Caco-2 (cell line): ENCODE results near the gene SRPRB. TPM values are rescaled to one million over a fixed set of nuclear protein-coding genes. Genes with fewer than 3 reads are reported as not detected.

Experiments used
- BruUV-seq: library from RNA; stranded (reverse); fragments of 400-500 nt; replicated peaks from 2 replicates; lab custom pipeline; 2021; lab: Mats Ljungman, UMichigan
- CTCF ChIA-PET: fragments of 300-600 bp; sonication (Branson Sonifier 250); formaldehyde crosslinking; loops from one replicate; lab custom pipeline; 2022; ENCODE audit warnings: antibody characterized with exemption; lab: Charles Lee
- POLR2A ChIA-PET: fragments of 300-600 bp; sonication (Branson Sonifier 250); formaldehyde crosslinking; loops from one replicate; lab custom pipeline; 2022; ENCODE audit warnings: antibody characterized with exemption; lab: Charles Lee
- DNase-seq, 2 experiments: peaks; one replicate each; pipeline versions ENCODE4 v3.0.0 to v3.0.0-alpha.2; 2020 to 2022
- H3K27me3 ChIP-seq: replicated peaks from 2 replicates; pipeline ENCODE4 v1.6.0; 2011; ENCODE audit warnings: low read length; ENCODE audit not compliant: control insufficient read depth, insufficient read depth
- H3K36me3 ChIP-seq: 2 replicates; pipeline ENCODE4 v1.5.1; 2011; ENCODE audit warnings: low read length; ENCODE audit not compliant: control insufficient read depth, insufficient read depth
- H3K4me1 ChIP-seq: fragments of 250-450 bp; sonication (Bioruptor Pico); 2 replicates; pipeline ENCODE4 v1.5.1; 2020; ENCODE audit warnings: mild to moderate bottlenecking
- H3K4me3 ChIP-seq: 2 replicates; pipeline ENCODE4 v1.5.1; 2011; ENCODE audit warnings: low read depth, mild to moderate bottlenecking, control low read depth, low read length
- H3K9me3 ChIP-seq: fragments of 250-450 bp; sonication (Bioruptor Pico); 2 replicates; pipeline ENCODE4 v1.5.1; 2020; ENCODE audit warnings: mild to moderate bottlenecking, moderate library complexity
- H3K27ac Mint-ChIP-seq: one replicate; pipeline ENCODE4 v1.8.0; 2022; ENCODE audit warnings: mixed read lengths; ENCODE audit not compliant: unreplicated experiment
- H3K27me3 Mint-ChIP-seq: one replicate; pipeline ENCODE4 v1.8.0; 2022; ENCODE audit warnings: mixed read lengths; ENCODE audit not compliant: insufficient read depth, unreplicated experiment
- H3K36me3 Mint-ChIP-seq: one replicate; pipeline ENCODE4 v1.8.0; 2022; ENCODE audit warnings: mild to moderate bottlenecking, mixed read lengths; ENCODE audit not compliant: insufficient read depth, unreplicated experiment
- H3K4me1 Mint-ChIP-seq: one replicate; pipeline ENCODE4 v1.8.0; 2022; ENCODE audit warnings: low read depth, mixed read lengths; ENCODE audit not compliant: unreplicated experiment
- H3K4me3 Mint-ChIP-seq: one replicate; pipeline ENCODE4 v1.8.0; 2022; ENCODE audit warnings: mild to moderate bottlenecking, moderate library complexity, mixed read lengths; ENCODE audit not compliant: unreplicated experiment
- H3K9me3 Mint-ChIP-seq: one replicate; pipeline ENCODE4 v1.8.0; 2022; ENCODE audit warnings: mixed read lengths; ENCODE audit not compliant: unreplicated experiment
- intact Hi-C: fragments of 100-400 bp; cut with micrococcal nuclease; formaldehyde crosslinking; loops from one replicate; pipeline ENCODE4 v1.10.0; 2022; ENCODE audit not compliant: unreplicated experiment
- total RNA-seq: library from RNA; stranded (reverse); gene quantifications from 2 replicates; pipeline ENCODE4 v1.2.3, GENCODE V29; 2022
- TF ChIP-seq, protein P1 (sequence below), 2 experiments: fragments of 200-600 bp in 1 of 2; IDR thresholded peaks; 1 replicate in 1 of 2; 2 replicates in 1 of 2; pipeline versions ENCODE4 v1.5.1 to v1.8.0; 2011 to 2022; ENCODE audit warnings: antibody characterized with exemption in 1 of 2, control low read depth in 1 of 2, inconsistent platforms in 1 of 2, low read depth in 1 of 2, low read length in 1 of 2, mild to moderate bottlenecking in 1 of 2, moderate library complexity in 1 of 2; ENCODE audit not compliant: insufficient read depth in 1 of 2, severe bottlenecking in 1 of 2, unreplicated experiment in 1 of 2

The SRPRB gene
- total RNA-seq, 1 experiment from 2014 or later, result 87.3 TPM

DNA sequence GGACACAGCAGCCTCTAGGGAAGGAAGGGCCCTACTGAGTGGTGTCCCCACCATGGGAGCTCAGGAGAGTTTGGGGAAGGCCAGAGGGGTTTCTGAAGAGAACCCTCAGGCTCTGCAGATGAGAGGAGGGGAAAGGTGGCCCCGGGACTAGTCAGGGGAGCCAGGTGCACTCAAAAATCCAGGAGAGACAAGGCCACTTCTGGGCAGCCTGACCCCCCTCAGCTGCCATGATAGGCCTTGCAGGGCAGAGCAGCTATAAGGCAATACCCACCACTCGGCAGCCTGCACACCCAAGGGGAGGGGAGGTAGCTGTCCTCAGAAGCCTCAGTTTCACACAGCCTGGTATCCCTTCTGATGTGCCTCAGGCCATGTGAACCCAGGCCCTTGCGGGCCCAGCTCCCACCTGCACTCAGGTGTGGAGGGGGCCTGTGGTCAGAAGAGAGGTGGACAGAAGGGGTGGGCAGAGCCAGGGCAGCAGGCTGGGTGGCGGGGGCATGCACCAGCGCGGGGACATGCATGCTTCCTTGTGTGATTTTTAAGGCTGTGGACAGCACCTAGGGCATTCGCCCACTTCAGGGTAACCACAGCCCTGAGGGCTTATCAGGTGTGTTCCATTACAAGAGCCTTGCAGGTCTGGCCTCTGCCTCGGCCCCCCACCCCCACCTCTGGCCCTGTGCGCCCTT lies 34.6 kb downstream of the SRPRB start:
- H3K27me3 ChIP-seq, result no peaks in the 10 kb centered on the region
- no peaks in the 10 kb centered on the region for H3K9me3 ChIP-seq
- H3K36me3 ChIP-seq, result no peaks in the 10 kb centered on the region
- no peak overlapping the region for H3K27ac Mint-ChIP-seq
- no peaks in the 10 kb centered on the region for H3K27me3 Mint-ChIP-seq
- TF ChIP-seq, protein P1, sequence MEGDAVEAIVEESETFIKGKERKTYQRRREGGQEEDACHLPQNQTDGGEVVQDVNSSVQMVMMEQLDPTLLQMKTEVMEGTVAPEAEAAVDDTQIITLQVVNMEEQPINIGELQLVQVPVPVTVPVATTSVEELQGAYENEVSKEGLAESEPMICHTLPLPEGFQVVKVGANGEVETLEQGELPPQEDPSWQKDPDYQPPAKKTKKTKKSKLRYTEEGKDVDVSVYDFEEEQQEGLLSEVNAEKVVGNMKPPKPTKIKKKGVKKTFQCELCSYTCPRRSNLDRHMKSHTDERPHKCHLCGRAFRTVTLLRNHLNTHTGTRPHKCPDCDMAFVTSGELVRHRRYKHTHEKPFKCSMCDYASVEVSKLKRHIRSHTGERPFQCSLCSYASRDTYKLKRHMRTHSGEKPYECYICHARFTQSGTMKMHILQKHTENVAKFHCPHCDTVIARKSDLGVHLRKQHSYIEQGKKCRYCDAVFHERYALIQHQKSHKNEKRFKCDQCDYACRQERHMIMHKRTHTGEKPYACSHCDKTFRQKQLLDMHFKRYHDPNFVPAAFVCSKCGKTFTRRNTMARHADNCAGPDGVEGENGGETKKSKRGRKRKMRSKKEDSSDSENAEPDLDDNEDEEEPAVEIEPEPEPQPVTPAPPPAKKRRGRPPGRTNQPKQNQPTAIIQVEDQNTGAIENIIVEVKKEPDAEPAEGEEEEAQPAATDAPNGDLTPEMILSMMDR (IDR thresholded peaks at IDR 0.05; ENCODE audit: insufficient read depth in 1 of 2, low read depth in 1 of 2, low read length in 1 of 2, severe bottlenecking in 1 of 2, unreplicated experiment in 1 of 2), result no peak
- no peaks in the 10 kb centered on the region for H3K36me3 Mint-ChIP-seq
- H3K4me1 Mint-ChIP-seq, result no peaks in the 10 kb centered on the region
- no peak overlapping the region for H3K4me3 ChIP-seq
- CTCF ChIA-PET, result no interaction called here
- no peaks in the 10 kb centered on the region for H3K9me3 Mint-ChIP-seq
- BruUV-seq, result no TSS peak
- no peak overlapping the region for H3K4me3 Mint-ChIP-seq
- intact Hi-C loops, result no loop called here
- DNase-seq, result peak in 1 of 2 experiments; percentile 9
- POLR2A ChIA-PET, result no interaction called here
- H3K4me1 ChIP-seq, result no peaks in the 10 kb centered on the region

DNA sequence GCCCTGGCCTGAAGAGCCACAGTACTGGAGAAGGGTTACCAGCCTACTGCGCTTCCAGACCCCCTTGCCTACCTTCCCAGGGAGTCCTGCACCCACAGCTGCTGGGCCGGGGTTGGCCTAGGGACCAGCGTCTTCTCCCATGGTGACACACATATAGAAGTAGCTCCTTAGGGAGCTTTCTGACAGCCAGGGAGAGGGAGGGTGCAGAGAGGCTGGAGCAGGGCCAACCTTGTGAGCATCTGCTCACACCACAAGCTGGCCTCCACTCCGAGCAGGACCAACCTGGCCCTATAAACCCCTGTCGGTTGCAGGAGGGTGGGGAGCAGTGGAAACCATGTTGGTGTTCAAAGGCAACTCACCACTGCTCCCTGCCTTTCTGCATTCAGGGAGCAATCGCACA lies 35.2 kb downstream of the SRPRB start:
- TF ChIP-seq, protein P1 (IDR thresholded peaks at IDR 0.05; ENCODE audit: insufficient read depth in 1 of 2, low read depth in 1 of 2, low read length in 1 of 2, severe bottlenecking in 1 of 2, unreplicated experiment in 1 of 2), result no peak
- Mint-ChIP-seq H3K27ac (no peak overlapping the region), H3K9me3 (no peaks in the 10 kb centered on the region), H3K36me3 (no peaks in the 10 kb centered on the region), H3K4me1 (no peaks in the 10 kb centered on the region), H3K27me3 (no peaks in the 10 kb centered on the region), H3K4me3 (no peak overlapping the region)
- H3K4me1 ChIP-seq, result no peaks in the 10 kb centered on the region
- no peaks in the 10 kb centered on the region for H3K36me3 ChIP-seq
- ChIA-PET POLR2A (no interaction called here), CTCF (no interaction called here)
- peak in 1 of 2 experiments; percentile 17 for DNase-seq
- BruUV-seq, result no TSS peak
- no peaks in the 10 kb centered on the region for H3K27me3 ChIP-seq
- H3K4me3 ChIP-seq, result no peak overlapping the region
- H3K9me3 ChIP-seq, result no peaks in the 10 kb centered on the region
- intact Hi-C loops, result no loop called here

DNA sequence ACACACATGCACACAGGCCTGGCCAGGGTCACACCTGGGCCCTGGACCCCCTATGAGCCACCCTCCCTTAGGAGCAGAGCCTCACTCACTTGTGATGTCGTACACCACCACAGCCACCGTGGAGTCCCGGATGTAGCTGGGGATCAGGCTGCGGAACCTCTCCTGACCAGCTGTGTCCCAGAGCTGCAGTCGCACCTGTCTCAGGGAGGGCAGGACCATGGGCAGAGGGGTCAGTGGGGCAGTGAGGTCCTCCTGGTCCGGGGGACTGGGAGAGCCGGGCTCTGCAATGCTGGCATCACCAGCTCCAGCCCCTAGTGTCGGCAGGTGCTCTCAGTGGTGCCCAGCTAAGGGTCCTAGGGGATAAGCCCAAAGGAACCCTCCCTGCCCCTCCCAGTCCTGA lies 35.6 kb downstream of the SRPRB start:
- Histone ChIP-seq H3K27me3 (no peaks in the 10 kb centered on the region), H3K9me3 (no peaks in the 10 kb centered on the region), H3K4me3 (no peak overlapping the region), H3K36me3 (no peaks in the 10 kb centered on the region), H3K4me1 (no peaks in the 10 kb centered on the region)
- H3K9me3 Mint-ChIP-seq, result no peaks in the 10 kb centered on the region
- H3K36me3 Mint-ChIP-seq, result no peaks in the 10 kb centered on the region
- no peaks in the 10 kb centered on the region for H3K27me3 Mint-ChIP-seq
- intact Hi-C loops, result no loop called here
- no peak overlapping the region for H3K4me3 Mint-ChIP-seq
- H3K4me1 Mint-ChIP-seq, result no peaks in the 10 kb centered on the region
- POLR2A ChIA-PET, result no interaction called here
- peak in 1 of 2 experiments; percentile 14 for DNase-seq
- TF ChIP-seq, protein P1 (IDR thresholded peaks at IDR 0.05; ENCODE audit: insufficient read depth in 1 of 2, low read depth in 1 of 2, low read length in 1 of 2, severe bottlenecking in 1 of 2, unreplicated experiment in 1 of 2), result no peak
- BruUV-seq, result no TSS peak
- CTCF ChIA-PET, result no interaction called here
- H3K27ac Mint-ChIP-seq, result no peak overlapping the region
